ENCODE measurements around the gene B4GALNT3. TPM values are rescaled to one million over a fixed set of nuclear protein-coding genes. Genes with fewer than 3 reads are reported as not detected.

Gene B4GALNT3
- total RNA-seq, 1 donor: 0.09 TPM

DNA sequence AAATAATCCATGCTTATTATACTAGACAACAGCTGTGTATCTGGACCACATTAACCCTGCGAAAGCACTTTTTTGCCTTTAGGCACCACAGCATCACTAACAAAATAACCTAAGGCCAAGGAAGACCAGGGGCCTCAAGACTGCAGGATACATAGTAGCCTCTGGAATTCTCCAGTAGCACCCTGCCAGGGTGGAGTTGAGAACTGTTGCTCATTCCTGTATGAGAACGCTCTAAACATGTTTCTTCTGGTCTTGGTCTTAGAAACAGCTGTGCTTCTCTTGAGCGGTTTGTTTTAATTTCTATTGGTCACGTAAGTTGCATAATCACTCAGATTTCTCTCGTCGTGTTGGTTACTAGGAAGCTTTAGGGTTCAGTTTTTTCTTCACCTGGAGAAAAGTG lies 7.9 kb downstream of the B4GALNT3 start:
- DNase-seq (ENCODE audit: low read depth): no peak
- no peak overlapping the region for H3K4me3 ChIP-seq (ENCODE audit: low read depth, low read length)
- TF ChIP-seq, protein P1, sequence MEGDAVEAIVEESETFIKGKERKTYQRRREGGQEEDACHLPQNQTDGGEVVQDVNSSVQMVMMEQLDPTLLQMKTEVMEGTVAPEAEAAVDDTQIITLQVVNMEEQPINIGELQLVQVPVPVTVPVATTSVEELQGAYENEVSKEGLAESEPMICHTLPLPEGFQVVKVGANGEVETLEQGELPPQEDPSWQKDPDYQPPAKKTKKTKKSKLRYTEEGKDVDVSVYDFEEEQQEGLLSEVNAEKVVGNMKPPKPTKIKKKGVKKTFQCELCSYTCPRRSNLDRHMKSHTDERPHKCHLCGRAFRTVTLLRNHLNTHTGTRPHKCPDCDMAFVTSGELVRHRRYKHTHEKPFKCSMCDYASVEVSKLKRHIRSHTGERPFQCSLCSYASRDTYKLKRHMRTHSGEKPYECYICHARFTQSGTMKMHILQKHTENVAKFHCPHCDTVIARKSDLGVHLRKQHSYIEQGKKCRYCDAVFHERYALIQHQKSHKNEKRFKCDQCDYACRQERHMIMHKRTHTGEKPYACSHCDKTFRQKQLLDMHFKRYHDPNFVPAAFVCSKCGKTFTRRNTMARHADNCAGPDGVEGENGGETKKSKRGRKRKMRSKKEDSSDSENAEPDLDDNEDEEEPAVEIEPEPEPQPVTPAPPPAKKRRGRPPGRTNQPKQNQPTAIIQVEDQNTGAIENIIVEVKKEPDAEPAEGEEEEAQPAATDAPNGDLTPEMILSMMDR (IDR thresholded peaks at IDR 0.05; ENCODE audit: insufficient read depth, low read length): no peak

DNA sequence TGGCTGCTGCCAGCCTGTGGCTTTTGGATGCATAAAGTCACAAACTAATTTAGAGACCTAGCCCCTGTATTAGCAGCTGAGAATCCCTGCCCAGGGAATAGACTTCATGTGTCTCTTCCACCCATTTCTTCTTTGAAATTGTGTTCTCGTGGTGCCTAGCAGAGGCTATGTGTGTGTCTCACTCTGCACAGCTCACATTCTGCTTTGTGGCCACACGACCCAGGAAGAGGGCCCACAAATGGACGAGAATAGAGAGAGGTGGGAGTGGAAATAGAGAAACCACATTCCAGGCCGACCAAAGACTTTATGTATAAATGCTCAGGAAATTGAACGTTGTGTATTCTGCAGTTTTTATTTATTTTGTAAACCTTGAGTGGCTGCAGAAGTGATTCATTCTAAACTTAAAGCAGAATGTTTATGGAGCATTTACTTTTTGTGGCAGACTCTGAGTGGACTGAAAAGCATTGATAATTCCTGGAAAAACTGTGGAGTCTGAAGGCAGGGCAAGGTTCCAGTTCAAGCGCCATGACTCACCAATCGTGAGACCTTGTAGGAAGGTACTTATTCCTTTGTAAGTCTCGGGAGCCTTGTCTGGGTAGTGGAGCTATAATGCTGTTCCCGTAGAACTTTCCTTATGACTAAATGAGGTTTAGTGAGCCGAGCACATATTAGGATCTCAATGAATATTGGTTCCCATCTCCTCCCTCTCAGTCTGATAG lies 9.1 kb downstream of the B4GALNT3 start:
- TF ChIP-seq, protein P1 (IDR thresholded peaks at IDR 0.05; ENCODE audit: insufficient read depth, low read length): no peak
- no peak overlapping the region for H3K4me3 ChIP-seq (ENCODE audit: low read depth, low read length)
- DNase-seq (ENCODE audit: low read depth): peak; percentile 33

DNA sequence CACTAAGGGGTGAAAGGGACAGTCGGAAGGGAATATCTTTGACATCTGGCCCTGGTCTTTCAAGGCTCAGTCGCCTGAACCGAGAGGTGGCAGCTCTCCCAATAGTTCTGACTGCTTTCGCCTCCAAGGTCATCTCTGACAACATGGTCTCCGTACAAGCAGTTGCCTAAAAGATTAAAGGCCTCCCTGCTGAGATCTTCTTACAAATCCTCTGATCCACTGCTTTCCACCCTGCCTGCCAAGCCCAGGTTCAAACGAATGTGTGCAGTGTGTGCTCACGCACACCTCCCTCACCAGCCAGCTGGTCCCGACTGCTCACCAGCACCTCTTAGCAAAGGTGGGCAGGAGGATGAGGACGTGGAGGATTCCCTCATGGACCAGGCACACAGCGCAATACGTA lies 10.4 kb downstream of the B4GALNT3 start:
- DNase-seq (ENCODE audit: low read depth): no peak
- no peak overlapping the region for H3K4me3 ChIP-seq (ENCODE audit: low read depth, low read length)

DNA sequence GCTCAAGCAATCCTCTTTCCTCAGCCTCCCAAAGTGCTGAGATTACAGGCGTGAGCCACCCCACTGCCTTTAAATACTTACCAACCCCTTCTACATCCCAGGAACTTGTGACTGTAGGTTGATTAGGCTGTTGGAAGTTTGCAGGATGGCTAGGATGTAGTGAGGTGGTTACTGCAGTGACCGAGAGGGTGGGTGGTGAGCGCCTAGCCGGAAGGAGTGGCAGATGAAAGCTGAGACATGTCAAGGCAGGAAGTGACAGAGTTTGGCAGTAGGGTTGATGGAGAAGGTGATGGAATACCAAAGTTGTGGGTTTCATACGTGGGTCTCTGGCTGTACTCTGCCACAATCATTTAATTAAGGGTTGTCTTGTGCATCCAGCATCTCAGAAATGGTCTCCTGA lies 13.5 kb downstream of the B4GALNT3 start:
- H3K4me3 ChIP-seq (ENCODE audit: low read depth, low read length): no peak overlapping the region
- no peak for DNase-seq (ENCODE audit: low read depth)
- TF ChIP-seq, protein P1 (IDR thresholded peaks at IDR 0.05; ENCODE audit: insufficient read depth, low read length): no peak

More for the DNA sequence above, 10.4 kb downstream of the B4GALNT3 start:
- TF ChIP-seq, protein P1 (IDR thresholded peaks at IDR 0.05; ENCODE audit: insufficient read depth, low read length): no peak

DNA sequence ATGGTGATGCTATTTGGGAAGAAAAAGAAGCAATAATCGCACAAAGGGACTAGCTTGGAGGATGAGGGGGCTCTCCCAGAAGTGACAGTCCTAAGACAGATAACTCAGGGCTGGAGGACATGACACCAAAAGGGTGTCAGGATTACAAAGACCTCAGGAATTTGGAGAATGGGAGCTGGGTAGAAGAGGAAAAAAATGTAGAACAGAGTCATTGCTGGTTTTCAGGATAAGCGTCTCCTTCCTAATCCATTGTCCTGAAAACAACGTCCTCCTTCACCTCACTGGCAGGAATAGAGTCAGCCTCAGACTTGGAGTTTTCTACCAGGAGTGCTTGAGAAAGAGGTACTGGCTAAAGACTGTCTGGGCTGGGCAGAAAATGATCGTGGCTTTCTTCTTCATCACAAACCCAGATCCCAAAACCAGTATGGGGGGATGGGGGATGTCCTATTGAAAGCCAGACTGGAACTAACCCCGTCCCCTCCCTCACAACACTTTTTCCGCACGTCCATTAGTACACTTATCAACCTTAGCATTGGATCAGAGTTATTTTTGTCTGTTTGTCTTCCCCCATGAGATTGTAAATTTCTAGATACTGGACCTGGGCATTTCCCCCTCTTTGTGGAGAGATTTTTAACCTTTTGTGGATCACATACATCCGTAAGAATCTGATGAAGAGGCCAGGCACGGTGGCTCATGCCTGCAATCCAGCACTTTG lies 14.3 kb downstream of the B4GALNT3 start:
- H3K4me3 ChIP-seq (ENCODE audit: low read depth, low read length): no peak overlapping the region
- TF ChIP-seq, protein P1 (IDR thresholded peaks at IDR 0.05; ENCODE audit: insufficient read depth, low read length): no peak
- no peak for DNase-seq (ENCODE audit: low read depth)

DNA sequence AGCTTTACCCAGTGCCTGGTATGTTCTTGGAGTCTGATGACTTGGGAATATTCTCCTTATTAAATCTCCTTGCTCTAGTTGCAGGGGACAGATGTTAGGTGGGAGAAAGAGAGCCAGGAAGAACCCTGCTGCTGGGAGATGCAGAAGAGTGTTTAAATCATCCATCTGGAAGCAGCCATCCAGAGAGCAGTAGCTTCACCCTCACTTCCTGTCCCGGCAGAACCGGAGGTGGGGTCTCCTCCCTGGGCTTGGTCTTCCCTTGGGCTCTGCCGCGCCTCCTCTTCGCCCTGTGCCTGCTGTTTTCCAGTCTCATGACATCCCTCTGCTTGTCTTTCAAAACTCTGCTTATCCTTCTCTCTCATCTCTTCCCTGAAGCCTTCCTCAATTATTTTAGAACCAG lies 15.5 kb downstream of the B4GALNT3 start:
- TF ChIP-seq, protein P1 (IDR thresholded peaks at IDR 0.05; ENCODE audit: insufficient read depth, low read length): no peak
- no peak overlapping the region for H3K4me3 ChIP-seq (ENCODE audit: low read depth, low read length)
- no peak for DNase-seq (ENCODE audit: low read depth)
